Ecto neural progenitor cell (in vitro differentiated cells): ENCODE results near the gene ASPHD1.

Experiments used
- DNase-seq: peaks from one replicate; pipeline ENCODE4 v3.0.0-alpha.2; 2018; ENCODE audit warnings: low spot score

The ASPHD1 gene

GRCh38 chr16:29943846-29944799, 43.8 kb downstream of the ASPHD1 start:
- no peak for DNase-seq

- no peak for DNase-seq
These were observed 47.6 kb downstream of the ASPHD1 start for GRCh38 chr16:29947897-29948296.

GRCh38 chr16:29950806-29951461, 50.6 kb downstream of the ASPHD1 start:
- DNase-seq: no peak

GRCh38 chr16:29951625-29952365, 51.5 kb downstream of the ASPHD1 start:
- no peak for DNase-seq
